Trophoblast cell (in vitro differentiated cells and primary cell): Measurements from ENCODE around the gene ADCY4.
A peak's percentile ranks its signal among the peaks of the same experiment; 100 is the strongest.
"Not testable (repeated sequence)": the region's sequence is repeated elsewhere in the genome, so short reads cannot be mapped to it uniquely, and the experiment has no call there.

ENCODE experiments used
- DNase-seq, 2 donors: peaks; one replicate each; pipeline ENCODE4 v3.0.0-alpha.2; 2016
- H2AFZ ChIP-seq: 2 replicates; pipeline ENCODE4 v1.6.1; 2013; ENCODE audit warnings: low read length, moderate library complexity, mild to moderate bottlenecking; ENCODE audit not compliant: insufficient read depth, poor library complexity
- H2AK5ac ChIP-seq: 2 replicates; pipeline ENCODE4 v1.6.1; 2013; ENCODE audit warnings: mild to moderate bottlenecking, low read length
- H2BK120ac ChIP-seq: 2 replicates; pipeline ENCODE4 v1.6.1; 2013; ENCODE audit warnings: low read length, mild to moderate bottlenecking, moderate library complexity; ENCODE audit not compliant: insufficient read depth, poor library complexity
- H2BK12ac ChIP-seq: 2 replicates; pipeline ENCODE4 v1.6.1; 2013; ENCODE audit warnings: mild to moderate bottlenecking, low read length, moderate library complexity
- H2BK5ac ChIP-seq: 2 replicates; pipeline ENCODE4 v1.6.1; 2013; ENCODE audit warnings: low read length, low read depth, moderate library complexity, mild to moderate bottlenecking; ENCODE audit not compliant: poor library complexity
- H3K14ac ChIP-seq: 2 replicates; pipeline ENCODE4 v1.6.1; 2013; ENCODE audit warnings: mild to moderate bottlenecking, low read length
- H3K18ac ChIP-seq: 2 replicates; pipeline ENCODE4 v1.6.1; 2013; ENCODE audit warnings: mild to moderate bottlenecking, low read length
- H3K23ac ChIP-seq: 2 replicates; pipeline ENCODE4 v1.6.1; 2013; ENCODE audit warnings: low read length
- H3K27ac ChIP-seq: 2 replicates; pipeline ENCODE4 v1.5.1; 2013; ENCODE audit warnings: low read depth, mild to moderate bottlenecking, inconsistent platforms, low read length, moderate library complexity
- H3K27me3 ChIP-seq: 2 replicates; pipeline ENCODE4 v1.6.1; 2013; ENCODE audit warnings: inconsistent platforms, mild to moderate bottlenecking, low read length, moderate library complexity; ENCODE audit not compliant: insufficient read depth
- H3K36me3 ChIP-seq, 2 experiments: 1 replicate in 1 of 2; 2 replicates in 1 of 2; pipeline ENCODE4 v1.6.1; 2013; ENCODE audit warnings: low read length in 2 of 2, mild to moderate bottlenecking in 2 of 2, moderate library complexity in 1 of 2; ENCODE audit not compliant: insufficient read depth in 2 of 2, control insufficient read depth in 1 of 2
- H3K4ac ChIP-seq: 2 replicates; pipeline ENCODE4 v1.6.1; 2013; ENCODE audit warnings: low read depth, mild to moderate bottlenecking, low read length, moderate library complexity
- H3K4me1 ChIP-seq, 2 experiments: 1 replicate in 1 of 2; 2 replicates in 1 of 2; pipeline ENCODE4 v1.6.1; 2013; ENCODE audit warnings: low read length in 2 of 2, mild to moderate bottlenecking in 2 of 2, moderate library complexity in 1 of 2; ENCODE audit not compliant: insufficient read depth in 2 of 2, control insufficient read depth in 1 of 2
- H3K4me2 ChIP-seq: 2 replicates; pipeline ENCODE4 v1.6.1; 2013; ENCODE audit warnings: inconsistent platforms, mild to moderate bottlenecking, low read length, moderate library complexity
- H3K4me3 ChIP-seq: 2 replicates; pipeline ENCODE4 v1.5.1; 2013; ENCODE audit warnings: mild to moderate bottlenecking, low read depth, low read length, inconsistent platforms
- H3K79me1 ChIP-seq: one replicate; pipeline ENCODE4 v1.6.1; 2013; ENCODE audit warnings: low read length
- H3K79me2 ChIP-seq: 2 replicates; pipeline ENCODE4 v1.6.1; 2013; ENCODE audit warnings: low read length, mild to moderate bottlenecking; ENCODE audit not compliant: control insufficient read depth, insufficient read depth, poor library complexity
- H3K9ac ChIP-seq: 2 replicates; pipeline ENCODE4 v1.6.1; 2013; ENCODE audit warnings: mild to moderate bottlenecking, low read length
- H3K9me3 ChIP-seq: 2 replicates; pipeline ENCODE4 v1.6.1; 2013; ENCODE audit warnings: low read depth, mild to moderate bottlenecking, control low read depth, inconsistent platforms, low read length; ENCODE audit not compliant: insufficient read depth
- H4K12ac ChIP-seq: 2 replicates; pipeline ENCODE4 v1.6.1; 2013; ENCODE audit warnings: low read depth, mild to moderate bottlenecking, low read length, moderate library complexity
- H4K8ac ChIP-seq: 2 replicates; pipeline ENCODE4 v1.6.1; 2013; ENCODE audit warnings: low read depth, mild to moderate bottlenecking, low read length, moderate library complexity
- H4K91ac ChIP-seq: one replicate; pipeline ENCODE4 v1.6.1; 2013; ENCODE audit warnings: low read depth, mild to moderate bottlenecking, low read length, moderate library complexity
- WGBS: extraction: QIAGEN DNeasy Blood & Tissue Kit; methylation state at CpG from one replicate; pipeline ENCODE4 v1.1.7; 2013; ENCODE audit warnings: missing lambda C conversion rate; ENCODE audit not compliant: insufficient read length, insufficient coverage; ENCODE audit errors: extremely low coverage; 5-methylcytosine and 5-hydroxymethylcytosine counted together

The ADCY4 gene

GRCh38 chr14:24354482-24354825, 19.6 kb upstream of the ADCY4 start:
- H3K14ac ChIP-seq, H3K23ac ChIP-seq, H3K27ac ChIP-seq, H3K79me1 ChIP-seq, H2AFZ ChIP-seq, H3K9me3 ChIP-seq, H3K4me1 ChIP-seq, H2BK5ac ChIP-seq, H2BK12ac ChIP-seq, H4K12ac ChIP-seq, H4K8ac ChIP-seq, H2BK120ac ChIP-seq, H3K27me3 ChIP-seq, H3K4ac ChIP-seq, DNase-seq, H3K79me2 ChIP-seq, H3K9ac ChIP-seq, H3K4me3 ChIP-seq, H3K18ac ChIP-seq, H2AK5ac ChIP-seq, H4K91ac ChIP-seq, H3K36me3 ChIP-seq, H3K4me2 ChIP-seq: not testable (repeated sequence)
- no CpG with 5 or more reads among the region's 3 CpGs for WGBS

DNA sequence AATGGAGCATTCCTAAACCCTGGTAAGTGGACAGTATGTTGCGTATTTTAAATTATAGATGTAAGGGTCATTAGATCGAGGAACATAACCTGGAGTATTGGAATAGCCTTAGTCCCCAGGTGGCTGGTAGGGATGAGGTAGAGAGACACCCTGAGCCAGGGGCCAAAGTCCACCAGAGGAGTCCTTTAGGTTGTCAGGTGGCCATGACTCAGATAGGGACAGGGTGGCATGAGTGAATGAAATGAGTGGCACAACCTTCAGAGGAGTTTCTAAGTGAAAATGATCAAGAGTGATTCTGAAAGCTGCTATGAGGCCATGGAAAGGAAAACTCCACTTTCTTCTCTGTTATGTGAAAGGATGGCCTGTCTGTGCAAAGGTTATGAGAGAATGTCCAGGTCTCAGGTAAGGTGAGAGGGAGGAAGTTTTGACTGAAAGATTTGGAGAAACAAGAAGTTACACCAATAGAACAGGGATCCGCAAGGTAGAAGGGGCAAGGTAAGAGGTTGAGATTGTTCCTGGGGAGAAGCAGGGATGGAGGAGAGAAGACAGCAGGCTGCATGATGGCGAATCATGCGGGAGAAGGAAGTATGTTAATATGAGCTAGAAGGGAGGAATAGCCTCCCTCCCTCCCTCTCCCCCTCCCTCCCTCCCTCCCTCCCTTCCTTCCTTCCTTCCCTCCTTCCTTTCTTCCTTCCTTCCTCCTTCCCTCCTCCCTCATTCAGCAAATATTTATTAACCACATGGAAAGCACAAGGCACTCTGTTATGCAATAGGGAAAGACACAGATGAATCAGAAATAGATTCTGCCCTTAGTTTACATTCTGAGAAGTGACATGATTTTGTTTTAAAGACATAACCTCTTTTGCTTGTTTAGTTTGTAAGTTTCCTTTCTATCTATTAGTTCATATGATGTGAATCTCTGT, 18.9 kb upstream of the ADCY4 start:
- Histone ChIP-seq H3K14ac (no peak overlapping the region), H3K18ac (no peak overlapping the region), H3K4ac (no peak overlapping the region)

GRCh38 chr14:24351517-24351916, 16.6 kb upstream of the ADCY4 start:
- no peak overlapping the region for H3K9ac ChIP-seq
- no peak overlapping the region for H3K27ac ChIP-seq
- H4K91ac ChIP-seq: no peak overlapping the region
- no peak overlapping the region for H2AFZ ChIP-seq
- DNase-seq: no peak
- no peaks in the 10 kb centered on the region for H3K4me1 ChIP-seq
- H3K79me2 ChIP-seq: no peaks in the 10 kb centered on the region
- no peaks in the 10 kb centered on the region for H3K36me3 ChIP-seq
- H3K79me1 ChIP-seq: no peaks in the 10 kb centered on the region
- no peak overlapping the region for H3K4me3 ChIP-seq
- H4K12ac ChIP-seq: no peak overlapping the region
- H3K4ac ChIP-seq: no peak overlapping the region
- H2BK5ac ChIP-seq: no peak overlapping the region
- no peak overlapping the region for H3K18ac ChIP-seq
- H3K23ac ChIP-seq: no peak overlapping the region
- WGBS: no CpG with 5 or more reads among the region's 4 CpGs
- H3K9me3 ChIP-seq: peaks cover 2% of the 10 kb centered on the region
- H3K4me2 ChIP-seq: no peak overlapping the region
- no peak overlapping the region for H3K14ac ChIP-seq
- H3K27me3 ChIP-seq: peaks cover 5% of the 10 kb centered on the region
- H4K8ac ChIP-seq: no peak overlapping the region
- H2AK5ac ChIP-seq: no peak overlapping the region
- H2BK12ac ChIP-seq: no peak overlapping the region
- no peak overlapping the region for H2BK120ac ChIP-seq

More for the DNA sequence above, 18.9 kb upstream of the ADCY4 start:
- Histone ChIP-seq H3K4me3 (no peak overlapping the region), H4K91ac (no peak overlapping the region), H3K9me3 (no peaks in the 10 kb centered on the region), H3K23ac (no peak overlapping the region), H3K27ac (no peak overlapping the region), H3K27me3 (peaks cover 5% of the 10 kb centered on the region), H3K36me3 (no peaks in the 10 kb centered on the region), H2AFZ (no peak overlapping the region), H3K79me2 (no peaks in the 10 kb centered on the region), H2AK5ac (no peak overlapping the region), H3K79me1 (no peaks in the 10 kb centered on the region), H4K8ac (no peak overlapping the region), H4K12ac (no peak overlapping the region), H3K4me2 (no peak overlapping the region), H2BK5ac (no peak overlapping the region), H3K9ac (no peak overlapping the region), H3K4me1 (no peaks in the 10 kb centered on the region), H2BK120ac (no peak overlapping the region), H2BK12ac (no peak overlapping the region)
- no CpG with 5 or more reads among the region's 5 CpGs for WGBS
- DNase-seq: peak in 1 of 2 donors; percentile 46

DNA sequence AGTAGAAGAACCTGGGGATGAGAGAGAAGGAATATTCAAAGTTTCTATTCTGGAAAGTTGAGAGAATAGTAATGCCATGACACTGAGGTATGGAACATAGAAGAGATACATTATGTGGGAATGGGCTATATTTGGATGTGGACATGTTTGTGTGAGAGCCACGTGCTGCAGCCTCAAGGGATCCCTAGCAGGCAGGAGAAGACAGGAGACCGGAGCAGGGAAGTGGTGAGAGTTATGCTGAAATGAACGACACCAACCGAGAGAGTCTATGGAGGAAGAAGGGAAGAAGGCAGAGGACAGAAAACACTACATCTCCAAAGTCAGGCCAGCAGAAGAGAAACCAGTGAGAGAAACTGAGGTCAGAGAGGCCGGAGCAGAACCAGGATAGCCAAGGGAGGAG, 14.9 kb upstream of the ADCY4 start:
- no peak overlapping the region for H3K4ac ChIP-seq
- no peak overlapping the region for H3K4me2 ChIP-seq
- no CpG with 5 or more reads among the region's 5 CpGs for WGBS
- no peak overlapping the region for H2BK120ac ChIP-seq
- H2BK5ac ChIP-seq: no peak overlapping the region
- no peak overlapping the region for H4K91ac ChIP-seq
- H3K79me2 ChIP-seq: no peaks in the 10 kb centered on the region
- no peak overlapping the region for H3K14ac ChIP-seq
- H3K27ac ChIP-seq: no peak overlapping the region
- H2BK12ac ChIP-seq: no peak overlapping the region
- H3K79me1 ChIP-seq: no peaks in the 10 kb centered on the region
- H4K8ac ChIP-seq: no peak overlapping the region
- H3K9ac ChIP-seq: no peak overlapping the region
- H3K36me3 ChIP-seq: no peaks in the 10 kb centered on the region
- no peak overlapping the region for H4K12ac ChIP-seq
- H3K18ac ChIP-seq: no peak overlapping the region
- H3K9me3 ChIP-seq: peaks cover 2% of the 10 kb centered on the region
- no peaks in the 10 kb centered on the region for H3K4me1 ChIP-seq
- peaks cover 5% of the 10 kb centered on the region for H3K27me3 ChIP-seq
- no peak overlapping the region for H3K4me3 ChIP-seq
- no peak for DNase-seq
- no peak overlapping the region for H2AK5ac ChIP-seq
- H2AFZ ChIP-seq: no peak overlapping the region
- H3K23ac ChIP-seq: peak overlapping the region; percentile 86
